ENCODE data around the gene SPIRE1.

The SPIRE1 gene

GRCh38 chr18:12657684-12658425 lies at the start of gene SPIRE1:
SPIRE1 (minus strand) TSS chr18:12658107; CDS start chr18:12657866, 241 bp downstream.
- DNase-seq (ENCODE audit: low spot score), result peak; percentile 83

GRCh38 chr18:12703664-12704063 lies 45.8 kb upstream of the SPIRE1 start:
- DNase-seq (ENCODE audit: low spot score), result no peak

GRCh38 chr18:12703096-12703567 lies 45.2 kb upstream of the SPIRE1 start:
- DNase-seq (ENCODE audit: low spot score), result no peak

- DNase-seq (ENCODE audit: low spot score), result peak; percentile 98
Measured at GRCh38 chr18:12702221-12703095, 44.6 kb upstream of the SPIRE1 start, which contains the start of the genes CEP76 and PSMG2. CEP76 (minus strand) TSS chr18:12702723; CDS start chr18:12702548, 175 bp downstream. PSMG2 (plus strand) TSS chr18:12703042; CDS start chr18:12703108, 66 bp downstream.

DNA sequence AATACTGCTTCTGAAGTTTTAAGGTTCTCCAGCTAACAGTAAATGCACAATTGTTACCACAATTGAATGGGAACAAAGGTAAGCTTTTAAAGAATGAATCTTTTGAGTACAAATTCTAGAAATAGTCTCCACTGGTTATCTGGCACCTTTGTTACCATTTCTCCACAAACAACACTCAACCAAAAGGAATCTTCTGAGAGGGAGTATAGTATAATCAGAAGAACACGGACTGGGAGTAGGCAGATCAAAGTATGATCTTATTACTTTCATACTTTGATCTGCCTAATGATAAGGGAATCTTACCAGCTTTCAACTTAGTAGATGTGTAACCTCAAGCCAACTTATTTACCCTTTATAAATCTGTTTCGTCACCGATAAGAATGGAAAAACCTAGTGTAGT lies 43.3 kb upstream of the SPIRE1 start:
- no peak for DNase-seq (ENCODE audit: low spot score)

GRCh38 chr18:12699747-12700146 lies 41.8 kb upstream of the SPIRE1 start:
- DNase-seq (ENCODE audit: low spot score), result no peak

DNA sequence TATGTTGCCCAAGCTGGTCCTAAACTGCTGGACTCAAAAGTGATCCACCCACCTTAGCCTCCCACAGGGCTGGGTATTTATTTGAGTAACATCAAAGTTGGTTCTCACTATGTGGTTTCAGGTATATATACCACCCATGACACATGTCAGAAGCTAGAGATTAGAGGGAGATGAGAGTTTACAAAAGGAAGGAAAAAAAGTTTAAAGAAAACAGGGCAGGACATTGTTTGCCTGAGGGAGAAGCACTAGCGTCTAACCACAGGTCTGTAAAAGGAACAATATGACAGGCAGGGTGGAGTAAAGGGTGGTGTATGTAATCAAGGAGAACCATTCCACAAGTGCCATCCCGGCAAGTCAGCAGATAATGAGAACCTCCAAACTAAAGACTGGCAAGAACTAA lies 36.1 kb upstream of the SPIRE1 start:
- no peak for DNase-seq (ENCODE audit: low spot score)

DNA sequence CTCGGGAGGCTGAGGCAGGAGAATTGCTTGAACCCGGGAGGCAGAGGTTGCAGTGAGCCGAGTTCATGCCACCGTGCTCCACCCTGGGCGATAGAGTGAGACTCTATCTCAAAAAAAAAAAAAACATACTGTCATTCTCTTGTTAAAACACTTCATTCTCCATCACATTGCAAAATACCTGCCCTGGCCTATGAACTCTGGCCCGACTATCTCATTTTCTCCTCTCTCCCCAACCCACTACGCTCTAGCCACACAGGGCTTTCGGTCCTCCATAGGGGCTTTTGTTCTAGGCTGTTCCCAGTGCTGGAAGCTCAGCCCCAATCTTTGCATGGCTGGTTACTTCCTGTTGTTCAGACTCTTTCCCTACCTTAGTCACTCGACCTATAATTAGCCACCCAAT lies 34.3 kb upstream of the SPIRE1 start:
- peak; percentile 45 for DNase-seq (ENCODE audit: low spot score)

DNA sequence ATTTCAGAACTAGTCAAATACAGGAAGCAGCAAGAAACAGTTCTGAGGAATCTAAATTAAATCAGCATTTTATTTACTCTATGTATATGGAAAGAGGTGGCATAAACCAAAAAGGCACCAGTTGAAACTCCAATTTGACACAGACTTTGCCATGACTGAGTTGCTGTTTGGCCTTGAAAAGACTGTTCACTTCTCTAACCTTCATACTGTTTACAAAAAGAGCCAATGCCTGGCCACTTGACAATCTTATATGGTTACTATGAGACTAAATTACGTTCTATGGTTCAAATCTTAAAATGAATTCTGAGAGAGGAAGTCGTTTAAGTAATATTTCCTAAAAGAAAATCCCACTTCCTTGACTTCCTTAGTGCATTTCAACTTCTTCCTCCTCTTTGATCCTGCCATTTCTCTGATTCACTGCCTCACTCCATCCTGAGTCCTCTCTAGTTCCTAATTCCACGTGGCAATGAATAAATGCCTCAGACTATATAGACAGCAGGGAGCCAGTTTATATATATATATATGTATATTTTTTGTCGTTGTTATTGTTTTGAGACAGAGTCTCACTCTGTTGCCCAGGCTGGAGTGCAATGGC lies 31.4 kb upstream of the SPIRE1 start:
- DNase-seq (ENCODE audit: low spot score), result no peak

DNA sequence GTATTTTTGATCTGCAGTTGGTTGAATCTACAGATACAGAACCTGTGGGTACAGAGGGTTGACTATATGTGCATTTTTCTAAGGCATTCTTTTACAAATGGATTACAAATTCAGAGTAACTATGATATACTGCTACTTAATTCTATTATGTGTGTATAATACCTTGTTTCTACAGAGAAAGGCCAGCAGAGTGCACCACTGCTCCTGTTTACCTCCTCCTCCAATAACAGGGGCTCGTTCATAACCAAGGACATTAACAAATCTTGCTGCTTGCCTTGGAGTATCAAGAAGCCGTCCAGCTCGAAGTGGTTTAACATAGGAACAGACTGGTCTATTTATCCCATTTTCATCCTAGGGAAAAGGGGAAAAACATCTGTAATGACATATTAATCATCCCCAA lies 28.2 kb upstream of the SPIRE1 start:
- no peak for DNase-seq (ENCODE audit: low spot score)

- no peak for DNase-seq (ENCODE audit: low spot score)
Measured at GRCh38 chr18:12679183-12679786, 21.4 kb upstream of the SPIRE1 start.

DNA sequence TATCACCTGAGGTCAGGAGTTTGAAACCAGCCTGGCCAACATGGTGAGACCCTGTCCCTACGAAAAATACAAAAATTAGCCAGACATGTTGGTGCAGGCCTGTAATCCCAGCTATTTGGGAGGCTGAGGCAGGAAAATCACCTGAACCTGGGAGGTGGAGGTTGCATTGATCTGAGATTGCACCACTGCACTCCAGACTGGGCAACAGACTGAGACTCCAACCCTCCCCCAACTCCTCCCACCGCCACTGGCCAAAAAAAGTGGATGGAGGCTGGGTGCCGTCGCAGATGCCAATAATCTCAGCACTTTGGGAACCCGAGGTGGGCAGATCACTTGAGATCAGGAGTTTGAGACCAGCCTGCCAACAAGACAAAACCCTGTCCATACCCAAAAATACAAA lies 10.1 kb upstream of the SPIRE1 start:
- DNase-seq (ENCODE audit: low spot score), result no peak

DNA sequence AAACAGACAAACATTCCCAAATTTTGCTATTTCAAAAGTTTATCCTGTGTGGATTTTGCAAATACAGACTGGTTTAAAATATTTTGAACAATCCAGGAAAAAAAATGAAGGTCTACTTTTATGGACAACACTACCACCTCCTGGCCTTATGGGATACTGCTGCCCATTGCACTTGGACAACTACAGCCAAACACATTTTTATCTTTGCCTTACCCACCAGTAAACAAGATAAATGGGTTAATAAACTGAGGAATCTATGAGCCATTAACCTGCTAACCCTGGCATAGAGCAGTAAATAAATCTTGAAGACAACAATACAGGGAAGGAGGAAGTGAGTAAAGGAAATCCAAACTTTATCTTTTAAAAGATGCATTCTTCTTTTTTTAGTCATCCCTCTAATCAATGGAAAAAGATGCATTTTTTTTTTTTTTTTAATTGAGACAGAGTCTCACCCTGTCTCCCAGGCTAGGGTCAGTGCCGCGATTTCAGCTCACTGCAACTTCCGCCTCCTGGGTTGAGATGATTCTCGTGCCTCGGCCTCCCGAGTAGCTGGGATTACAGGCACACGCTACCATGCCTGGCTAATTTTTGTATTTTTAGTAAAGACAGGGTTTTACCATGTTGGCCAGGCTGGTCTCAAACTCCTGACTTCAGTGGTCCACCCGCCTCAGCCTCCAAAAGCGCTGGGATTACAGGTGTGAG lies 2.1 kb upstream of the SPIRE1 start:
- DNase-seq (ENCODE audit: low spot score), result peak; percentile 70

DNA sequence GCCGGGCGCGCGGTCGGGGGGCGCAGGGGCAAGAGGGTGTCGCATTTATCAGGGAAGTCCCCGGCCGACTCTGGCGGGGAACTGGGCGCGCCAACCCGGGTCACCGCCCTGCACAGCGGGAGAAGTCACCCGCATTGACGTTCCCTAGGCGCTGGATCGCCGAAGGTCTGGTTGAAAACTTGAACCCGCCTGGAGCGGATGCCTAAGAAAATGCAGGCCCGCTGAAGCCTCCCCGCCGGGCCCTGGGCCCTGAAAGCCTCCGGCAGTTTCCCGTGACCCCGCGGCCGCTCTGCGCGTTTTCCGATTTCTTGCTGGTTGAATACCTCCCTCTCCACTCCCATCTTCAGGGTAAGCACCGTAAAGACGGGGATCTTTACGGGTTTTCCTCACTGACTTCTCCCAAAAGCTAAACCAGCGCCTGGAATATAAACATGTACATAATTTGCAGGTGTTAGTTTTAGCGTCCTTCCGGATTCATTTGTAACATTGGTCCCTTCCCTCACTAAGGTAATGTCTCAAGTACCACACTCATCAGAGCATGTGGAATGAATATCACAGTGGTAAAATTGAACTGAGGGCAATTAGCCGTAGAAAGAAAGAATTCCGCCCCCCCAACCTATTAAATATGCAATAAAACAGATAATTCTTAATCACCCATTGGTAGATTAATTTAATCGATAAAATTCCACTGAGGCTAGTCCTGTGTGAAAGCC lies 675 bp upstream of the SPIRE1 start:
- no peak for DNase-seq (ENCODE audit: low spot score)

- peak; percentile 62 for DNase-seq (ENCODE audit: low spot score)
Measured at GRCh38 chr18:12656938-12657683, 796 bp downstream of the SPIRE1 start.

DNA sequence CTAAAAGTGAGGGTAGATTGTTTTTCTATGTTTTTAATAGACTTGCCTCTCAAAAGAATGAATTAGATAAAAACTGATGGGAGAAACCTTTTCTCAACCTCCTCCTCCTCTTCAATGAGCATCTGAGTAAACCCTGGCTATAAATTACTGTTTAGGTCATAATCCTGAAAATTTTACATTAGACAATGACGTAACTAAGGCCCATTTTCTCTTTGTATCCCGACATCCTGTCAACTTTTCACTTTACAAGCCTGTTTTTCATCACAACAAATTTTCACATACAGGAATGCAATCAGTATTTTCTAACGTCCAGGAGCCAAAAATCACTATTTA lies 1.3 kb downstream of the SPIRE1 start:
- no peak for DNase-seq (ENCODE audit: low spot score)

- no peak for DNase-seq (ENCODE audit: low spot score)
Measured at GRCh38 chr18:12654971-12655370, 2.9 kb downstream of the SPIRE1 start.

DNA sequence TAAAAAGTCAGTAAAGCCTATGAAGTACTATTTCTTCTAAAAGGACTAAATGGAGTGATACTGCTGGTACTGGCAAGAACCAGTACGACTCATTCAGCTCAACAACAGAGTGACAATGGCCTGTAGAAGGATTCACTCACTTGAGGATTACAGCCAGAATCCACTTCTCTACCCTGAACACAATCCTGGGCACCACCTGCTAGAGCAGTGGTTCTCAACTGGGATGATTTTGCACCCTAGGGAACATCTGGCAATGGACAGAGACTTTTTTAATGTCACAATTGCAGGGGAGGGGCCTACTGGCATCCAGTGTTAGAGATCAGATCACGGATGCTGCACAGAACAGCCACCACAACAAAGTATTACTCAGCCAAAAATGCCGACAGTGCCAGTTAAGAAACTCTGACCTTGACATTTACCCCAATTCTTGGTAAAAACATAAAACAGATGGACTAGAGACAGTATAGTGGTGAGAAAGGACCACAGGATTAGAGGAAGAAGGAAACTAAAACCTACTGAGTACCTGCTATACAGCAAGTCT lies 5.0 kb downstream of the SPIRE1 start:
- no peak for DNase-seq (ENCODE audit: low spot score)

DNA sequence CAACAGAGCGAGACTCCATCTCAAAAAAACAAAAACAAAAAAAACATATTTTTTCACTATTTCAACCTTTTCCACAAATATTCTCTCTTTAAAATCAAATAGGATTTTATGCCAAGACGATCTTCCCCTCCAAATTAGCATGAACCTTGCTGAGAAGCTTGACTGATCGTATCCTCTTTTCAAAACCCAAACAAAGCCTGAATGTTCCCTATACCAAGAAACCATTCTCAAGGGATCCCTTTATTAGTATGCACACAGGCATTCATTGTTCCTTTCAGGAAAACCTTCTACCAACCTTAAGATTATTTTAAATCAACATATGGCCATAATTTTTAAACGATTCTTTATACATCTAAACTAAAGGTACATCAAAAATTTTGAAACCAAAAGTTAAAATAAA lies 6.3 kb downstream of the SPIRE1 start:
- DNase-seq (ENCODE audit: low spot score), result no peak

DNA sequence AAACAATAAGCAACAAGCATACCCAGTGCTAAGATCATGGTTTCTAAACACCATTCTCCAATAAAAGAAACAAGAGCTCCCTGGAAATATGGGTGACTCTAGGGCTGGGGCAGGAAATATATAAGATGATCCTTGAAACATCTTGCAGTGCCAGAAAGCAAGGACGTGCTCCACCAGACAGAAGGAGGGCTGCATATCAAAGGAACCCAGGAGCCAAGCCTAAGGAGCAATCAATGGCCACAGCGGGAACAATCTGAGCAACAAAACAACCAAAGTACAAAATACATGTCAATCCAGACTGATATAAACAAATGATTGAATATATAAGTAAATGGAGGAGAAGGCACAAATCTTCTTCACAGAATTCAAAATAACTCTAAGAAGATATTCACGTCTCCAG lies 10.1 kb downstream of the SPIRE1 start:
- DNase-seq (ENCODE audit: low spot score), result no peak
